WTC11 (cell line): ENCODE results near the gene TMED3.

Experiments used
- CREB1 ChIP-seq: sonication (generic); formaldehyde crosslinking; IDR thresholded peaks from 2 replicates; pipeline ENCODE4 v1.8.0; 2023; ENCODE audit warnings: mild to moderate bottlenecking, missing genetic modification reagents
- ESRRA ChIP-seq: sonication (generic); formaldehyde crosslinking; IDR thresholded peaks from 2 replicates; pipeline ENCODE4 v1.8.1; 2022; ENCODE audit warnings: mild to moderate bottlenecking, missing genetic modification reagents, borderline replicate concordance
- TP53 ChIP-seq: sonication (generic); formaldehyde crosslinking; IDR thresholded peaks from 2 replicates; pipeline ENCODE4 v1.8.1; 2023; ENCODE audit warnings: mild to moderate bottlenecking, missing genetic modification reagents

DNA sequence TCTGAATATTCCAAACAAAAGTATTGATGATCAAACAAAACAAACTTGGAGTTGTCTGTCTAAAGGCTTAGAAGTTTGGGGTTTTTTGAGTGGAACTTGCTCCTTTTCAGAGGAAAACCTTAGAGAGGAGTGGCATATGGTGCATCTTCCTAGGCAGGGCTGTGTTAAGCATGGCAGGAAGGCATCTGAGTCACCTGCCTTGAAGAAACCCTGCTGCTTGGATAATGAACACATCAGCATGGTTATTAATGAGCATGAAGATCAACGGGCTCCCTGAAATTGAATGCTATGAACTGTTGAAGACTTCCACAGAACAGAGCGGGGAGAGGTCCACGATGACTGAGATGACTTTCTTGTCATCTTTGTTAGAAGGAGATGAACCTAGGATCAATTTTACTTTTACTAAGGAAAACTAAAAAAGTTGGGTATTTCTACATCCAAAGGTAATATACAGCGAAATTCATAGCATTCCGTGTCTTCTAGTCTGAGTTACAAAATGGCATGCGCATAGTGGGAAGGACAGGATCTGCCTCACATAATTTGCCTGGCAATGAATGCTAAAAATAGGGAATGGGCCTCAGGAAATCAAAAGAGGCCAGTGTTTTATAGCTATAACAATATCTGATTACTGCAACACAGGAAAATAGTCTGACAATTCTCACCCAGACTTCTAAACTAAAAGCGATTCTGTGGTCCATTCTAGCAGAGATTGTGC is 11.6 kb upstream of the TMED3 start:
- TF ChIP-seq TP53 (CRISPR knock-in tag) (no peak), CREB1 (CRISPR knock-in tag) (no peak), ESRRA (no peak)
